Lung (tissue), 12 donors: ENCODE measurements around the gene C15orf62. TPM values are rescaled to one million over a fixed set of nuclear protein-coding genes. Genes with fewer than 3 reads are reported as not detected.

Experiments used
- ATAC-seq: fragments of 200-7000 bp; cut with Tn5 transposase; one replicate; pipeline ENCODE4 v1.9.1; 2020; ENCODE audit warnings: moderate number of reproducible peaks; ENCODE audit not compliant: insufficient read depth, low FRiP score
- DNase-seq, 3 donors: peaks; one replicate each; pipeline ENCODE4 v3.0.0-alpha.2; 2013 to 2017
- H3K27ac ChIP-seq, 2 donors: one replicate each; pipeline ENCODE4 v1.5.1; 2013; ENCODE audit warnings: mild to moderate bottlenecking in 2 of 2, moderate library complexity in 2 of 2, control low read depth in 1 of 2, inconsistent platforms in 1 of 2, low read depth in 1 of 2, low read length in 1 of 2
- H3K27me3 ChIP-seq, 3 donors: one replicate each; pipeline ENCODE4 v1.5.1; 2013; ENCODE audit warnings: low read length in 2 of 3; ENCODE audit not compliant: control insufficient read depth in 3 of 3, insufficient read depth in 3 of 3
- H3K36me3 ChIP-seq, 4 donors: one replicate each; pipeline ENCODE4 v1.5.1; 2013; ENCODE audit warnings: low read length in 4 of 4, mild to moderate bottlenecking in 1 of 4, moderate library complexity in 1 of 4; ENCODE audit not compliant: control insufficient read depth in 4 of 4, insufficient read depth in 4 of 4
- H3K4me1 ChIP-seq, 5 donors: one replicate each; pipeline ENCODE4 v1.5.1; 2013; ENCODE audit warnings: low read length in 5 of 5, mild to moderate bottlenecking in 2 of 5, moderate library complexity in 1 of 5; ENCODE audit not compliant: control insufficient read depth in 5 of 5, insufficient read depth in 5 of 5
- H3K4me3 ChIP-seq: one replicate; pipeline ENCODE4 v1.5.1; 2013; ENCODE audit warnings: mild to moderate bottlenecking, control low read depth, moderate library complexity
- H3K9ac ChIP-seq, 2 donors: one replicate each; pipeline ENCODE4 v1.5.1; 2013; ENCODE audit warnings: low read length in 2 of 2, control low read depth in 1 of 2; ENCODE audit not compliant: insufficient read depth in 1 of 2
- H3K9me3 ChIP-seq, 4 donors: one replicate each; pipeline ENCODE4 v1.5.1; 2013; ENCODE audit warnings: low read length in 3 of 4, mild to moderate bottlenecking in 1 of 4, moderate library complexity in 1 of 4; ENCODE audit not compliant: control insufficient read depth in 4 of 4, insufficient read depth in 3 of 4
- WGBS, 2 donors: extraction: QIAGEN DNeasy Blood & Tissue Kit; methylation state at CpG; one replicate each; pipeline ENCODE4 v1.1.7; 2013; 5-methylcytosine and 5-hydroxymethylcytosine counted together
- polyA plus RNA-seq, 2 donors: library from polyadenylated mRNA; stranded (reverse); fragments of 200-250 nt; gene quantifications; one replicate each; pipeline ENCODE4 v1.2.1, GENCODE V29; 2013
- total RNA-seq, 2 donors: library from RNA; depleted of rRNA in 1 of 2; stranded (reverse); fragments of >200 nt in 1 of 2; gene quantifications; one replicate each; pipeline ENCODE4 v1.2.1, GENCODE V29; 2014 to 2021
- TF ChIP-seq, protein P1 (sequence below): IDR thresholded peaks from 2 replicates; pipeline ENCODE4 v1.5.1; 2012; ENCODE audit warnings: mild to moderate bottlenecking; ENCODE audit errors: control extremely low read depth, extremely low read depth
- donor health status: control.
- donor health status: control.
- donor health status: Bipolar disorder and iron deficiency.
- donor health status: healthy.
- donor health status: DM: yes; HTN: yes; CAD: no.

C15orf62 gene
- total and polyA plus RNA-seq, 4 donors = 0.34 to 1.5 (median 0.73) TPM

DNA sequence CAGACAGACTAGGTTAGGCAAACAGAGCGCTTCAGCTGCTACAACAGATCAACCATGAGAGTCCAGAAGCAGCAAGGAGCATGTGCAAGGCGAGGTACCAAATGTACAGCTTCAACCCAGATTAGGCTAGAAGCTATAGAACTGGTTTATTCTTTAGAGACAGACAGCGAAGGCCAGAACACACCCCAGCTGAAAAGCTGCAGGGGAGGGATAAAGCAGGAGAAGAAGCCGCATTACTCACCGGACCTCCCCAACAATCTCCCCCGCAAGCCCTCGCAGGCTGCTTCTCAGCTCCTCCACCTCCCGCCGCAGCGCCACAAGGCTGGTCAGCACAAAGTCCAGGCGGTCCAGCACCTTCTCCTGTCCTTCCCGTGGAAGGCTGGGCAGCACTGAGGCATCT is 18.0 kb upstream of the C15orf62 start:
- H3K9ac ChIP-seq = no peak overlapping the region
- peaks cover 11 to 23% (median 23%) of the 10 kb centered on the region in 4 donors for H3K36me3 ChIP-seq
- ATAC-seq = no peak
- H3K27ac ChIP-seq = no peak overlapping the region
- TF ChIP-seq, protein P1, sequence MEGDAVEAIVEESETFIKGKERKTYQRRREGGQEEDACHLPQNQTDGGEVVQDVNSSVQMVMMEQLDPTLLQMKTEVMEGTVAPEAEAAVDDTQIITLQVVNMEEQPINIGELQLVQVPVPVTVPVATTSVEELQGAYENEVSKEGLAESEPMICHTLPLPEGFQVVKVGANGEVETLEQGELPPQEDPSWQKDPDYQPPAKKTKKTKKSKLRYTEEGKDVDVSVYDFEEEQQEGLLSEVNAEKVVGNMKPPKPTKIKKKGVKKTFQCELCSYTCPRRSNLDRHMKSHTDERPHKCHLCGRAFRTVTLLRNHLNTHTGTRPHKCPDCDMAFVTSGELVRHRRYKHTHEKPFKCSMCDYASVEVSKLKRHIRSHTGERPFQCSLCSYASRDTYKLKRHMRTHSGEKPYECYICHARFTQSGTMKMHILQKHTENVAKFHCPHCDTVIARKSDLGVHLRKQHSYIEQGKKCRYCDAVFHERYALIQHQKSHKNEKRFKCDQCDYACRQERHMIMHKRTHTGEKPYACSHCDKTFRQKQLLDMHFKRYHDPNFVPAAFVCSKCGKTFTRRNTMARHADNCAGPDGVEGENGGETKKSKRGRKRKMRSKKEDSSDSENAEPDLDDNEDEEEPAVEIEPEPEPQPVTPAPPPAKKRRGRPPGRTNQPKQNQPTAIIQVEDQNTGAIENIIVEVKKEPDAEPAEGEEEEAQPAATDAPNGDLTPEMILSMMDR = no peak
- no peak for DNase-seq
- H3K4me1 ChIP-seq = peaks cover 0 to 9% (median 0%) of the 10 kb centered on the region in 5 donors
- H3K9me3 ChIP-seq = no peaks in the 10 kb centered on the region
- H3K4me3 ChIP-seq = no peak overlapping the region
- 95 to 96% methylated on average over 12 of the region's 12 CpGs for WGBS, 2 donors
- H3K27me3 ChIP-seq = no peaks in the 10 kb centered on the region

DNA sequence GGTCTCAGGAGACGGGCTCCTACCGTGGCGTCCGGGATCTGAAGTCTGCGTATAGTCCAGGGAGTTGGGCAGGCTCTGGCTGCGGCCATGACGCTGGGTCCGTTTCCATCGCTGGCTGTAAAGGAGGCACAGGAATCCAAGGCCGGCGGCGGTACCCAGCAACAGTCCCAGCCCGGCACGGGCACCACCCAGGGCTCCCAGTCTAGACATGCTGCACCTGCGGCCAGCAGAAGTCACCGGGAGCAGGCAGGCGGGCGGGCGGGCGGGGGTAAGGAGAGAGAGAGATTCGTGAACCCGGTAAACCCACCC is 15.3 kb upstream of the C15orf62 start:
- Histone ChIP-seq H3K9ac (no peak overlapping the region), H3K27ac (peak overlapping the region; percentile 43 to 90), H3K36me3 (peaks cover 7 to 20% (median 14%) of the 10 kb centered on the region in 4 donors), H3K4me3 (peak overlapping the region; percentile 96), H3K9me3 (no peaks in the 10 kb centered on the region), H3K4me1 (peaks cover 0 to 9% (median 0%) of the 10 kb centered on the region in 5 donors), H3K27me3 (no peaks in the 10 kb centered on the region)
- TF ChIP-seq, protein P1 = no peak
- peak; percentile 8 for ATAC-seq
- 0% methylated on average over 22 of the region's 22 CpGs for WGBS, 2 donors
- DNase-seq = no peak

DNA sequence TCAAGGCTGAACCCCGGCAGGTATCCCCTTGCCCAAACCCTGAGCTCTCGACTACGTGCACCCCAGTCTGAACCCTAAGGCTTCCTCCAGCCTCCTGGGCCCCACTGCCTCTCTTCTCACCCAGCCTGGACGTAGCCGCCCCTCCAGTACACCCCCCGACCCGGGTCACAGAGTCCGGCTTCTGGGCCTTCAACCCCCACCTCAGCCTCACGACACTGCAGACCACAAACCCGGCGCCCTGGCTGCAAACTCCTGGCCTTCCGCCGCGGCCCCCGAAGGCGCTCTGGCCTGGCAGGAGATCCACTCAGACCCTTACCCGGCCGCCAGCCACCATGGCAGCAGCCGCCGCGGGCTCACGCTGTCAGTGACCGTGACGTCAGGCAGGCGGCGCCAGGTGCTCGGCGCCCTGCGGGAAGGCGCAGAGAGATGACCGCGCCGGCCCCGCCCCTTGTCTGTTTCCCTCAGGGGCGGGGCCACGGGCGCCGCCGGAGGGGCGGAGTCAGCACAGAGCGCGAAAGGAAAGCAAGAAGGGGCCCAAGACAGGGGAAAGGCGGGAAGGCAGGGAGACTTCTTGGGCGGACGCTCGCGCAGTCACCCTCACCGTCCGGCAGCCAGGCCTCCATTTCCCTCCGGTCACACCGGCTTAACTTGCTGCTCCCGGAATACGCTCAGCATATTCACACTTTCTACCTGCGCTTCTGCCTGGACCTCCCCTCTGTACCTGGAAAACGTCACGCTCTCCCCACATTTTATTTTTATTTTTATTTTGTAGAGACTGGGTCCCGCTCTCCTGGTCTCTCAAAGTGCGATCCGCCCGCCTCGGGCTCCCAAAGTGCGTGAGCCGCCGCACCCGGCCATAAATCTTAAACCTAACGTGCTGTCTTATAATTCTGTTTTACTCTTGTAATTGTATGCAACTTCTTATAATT is 14.6 kb upstream of the C15orf62 start, which contains the start of gene RMDN3:
TSS of gene RMDN3 (minus strand) at position 372 of the 929 bp plus-strand sequence. CDS start 471 bp downstream, outside the sequence.
- peak within 1 kb of the TSS; percentile 52 to 98 for H3K9ac ChIP-seq
- no peaks in the 10 kb centered on the region for H3K9me3 ChIP-seq
- H3K27ac ChIP-seq = peak within 1 kb of the TSS; percentile 45 to 90
- ATAC-seq (peak; percentile 99), DNase-seq (peak; percentile 96 to 98 (median 97))
- no peaks in the 10 kb centered on the region for H3K27me3 ChIP-seq
- TF ChIP-seq, protein P1 = peak; percentile 8
- H3K4me1 ChIP-seq = peaks cover 0 to 9% (median 0%) of the 10 kb centered on the region in 5 donors
- H3K4me3 ChIP-seq = peak within 1 kb of the TSS; percentile 96
- 1% methylated on average over 66 of the region's 66 CpGs for WGBS, 2 donors
- H3K36me3 ChIP-seq = peaks cover 7 to 16% (median 12%) of the 10 kb centered on the region in 4 donors
